MM.1S (cell line): Measurements from ENCODE around the gene SSC5D.

ENCODE experiments used
- EZH2 ChIP-seq: fragments of 300-600 bp; sonication (generic); optimal IDR thresholded peaks from 2 replicates; pipeline ENCODE3; 2017; ENCODE audit warnings: low read depth, mild to moderate bottlenecking, antibody characterized with exemption, low read length, mixed read lengths
- TF ChIP-seq, protein P1 (sequence below): fragments of 300-600 bp; sonication (generic); IDR thresholded peaks from 2 replicates; pipeline ENCODE4 v1.5.1; 2016; ENCODE audit warnings: antibody characterized with exemption, low read length, mixed read lengths

DNA sequence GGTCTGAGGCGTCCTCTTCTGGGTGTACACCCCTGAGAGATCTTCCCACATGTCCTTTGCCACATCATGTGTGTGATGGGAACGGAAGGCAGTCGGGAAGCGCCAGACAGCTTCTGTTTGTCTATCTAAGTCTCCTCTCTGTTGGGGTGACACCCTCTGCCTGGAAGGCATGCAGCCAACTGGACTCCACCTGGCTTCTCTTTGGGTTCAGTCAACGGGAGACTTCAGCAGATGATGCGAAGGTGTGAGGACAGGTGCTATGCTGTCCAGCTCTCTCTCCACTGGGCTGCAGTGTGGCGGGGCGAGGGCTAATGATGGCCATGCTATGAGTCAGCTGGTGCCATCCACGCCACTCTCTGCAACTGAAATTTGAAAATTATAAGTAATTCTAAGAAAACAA, 71.4 kb downstream of the SSC5D start:
- TF ChIP-seq, protein P1, sequence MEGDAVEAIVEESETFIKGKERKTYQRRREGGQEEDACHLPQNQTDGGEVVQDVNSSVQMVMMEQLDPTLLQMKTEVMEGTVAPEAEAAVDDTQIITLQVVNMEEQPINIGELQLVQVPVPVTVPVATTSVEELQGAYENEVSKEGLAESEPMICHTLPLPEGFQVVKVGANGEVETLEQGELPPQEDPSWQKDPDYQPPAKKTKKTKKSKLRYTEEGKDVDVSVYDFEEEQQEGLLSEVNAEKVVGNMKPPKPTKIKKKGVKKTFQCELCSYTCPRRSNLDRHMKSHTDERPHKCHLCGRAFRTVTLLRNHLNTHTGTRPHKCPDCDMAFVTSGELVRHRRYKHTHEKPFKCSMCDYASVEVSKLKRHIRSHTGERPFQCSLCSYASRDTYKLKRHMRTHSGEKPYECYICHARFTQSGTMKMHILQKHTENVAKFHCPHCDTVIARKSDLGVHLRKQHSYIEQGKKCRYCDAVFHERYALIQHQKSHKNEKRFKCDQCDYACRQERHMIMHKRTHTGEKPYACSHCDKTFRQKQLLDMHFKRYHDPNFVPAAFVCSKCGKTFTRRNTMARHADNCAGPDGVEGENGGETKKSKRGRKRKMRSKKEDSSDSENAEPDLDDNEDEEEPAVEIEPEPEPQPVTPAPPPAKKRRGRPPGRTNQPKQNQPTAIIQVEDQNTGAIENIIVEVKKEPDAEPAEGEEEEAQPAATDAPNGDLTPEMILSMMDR, result no peak
- no peak for TF ChIP-seq EZH2
